SH-SY5Y (cell line): ENCODE measurements around the gene DPM2.

ENCODE experiments used
- GATA2 ChIP-seq: IDR thresholded peaks from 2 replicates; pipeline ENCODE4 v1.6.1; 2011; ENCODE audit warnings: mild to moderate bottlenecking, low read depth, low read length
- GATA3 ChIP-seq: IDR thresholded peaks from 2 replicates; pipeline ENCODE4 v1.6.1; 2011; ENCODE audit warnings: low read depth, mild to moderate bottlenecking, low read length, moderate library complexity

The DPM2 gene

DNA sequence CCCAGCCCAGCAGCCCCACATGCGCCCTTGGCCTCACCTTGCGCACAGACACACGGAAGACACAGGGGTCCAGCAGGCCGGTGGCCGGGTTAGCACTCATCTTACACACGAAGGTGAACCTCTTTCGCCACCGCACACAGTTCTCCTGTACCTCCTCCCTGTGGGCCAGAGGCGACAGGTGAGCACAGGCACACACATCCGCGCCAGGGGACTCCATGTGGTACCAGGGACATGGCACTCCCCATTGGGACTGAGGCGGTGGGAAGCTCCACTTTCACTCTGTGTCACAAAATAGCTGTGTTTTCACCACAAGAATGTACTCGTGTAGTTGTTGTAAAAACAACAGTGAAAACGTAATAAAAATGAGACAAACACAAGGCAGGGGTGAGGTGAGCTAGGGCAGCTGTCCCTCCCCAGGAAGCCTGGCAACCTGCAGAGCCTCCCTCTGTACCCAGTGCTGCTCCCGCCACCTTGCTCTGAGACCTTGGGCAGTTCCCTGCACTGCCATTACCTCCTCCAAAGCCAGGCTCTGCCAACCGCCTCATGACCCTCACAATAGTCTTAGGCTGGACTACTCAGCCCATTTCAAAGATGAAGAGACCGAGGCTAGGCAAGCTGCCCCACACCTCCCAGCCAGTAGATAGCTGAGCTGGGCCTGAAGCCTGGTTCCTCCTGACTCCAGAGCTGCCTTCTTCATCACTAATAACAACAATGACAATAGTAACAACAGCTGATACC is 16.3 kb upstream of the DPM2 start:
- TF ChIP-seq GATA3 (no peak), GATA2 (no peak)

DNA sequence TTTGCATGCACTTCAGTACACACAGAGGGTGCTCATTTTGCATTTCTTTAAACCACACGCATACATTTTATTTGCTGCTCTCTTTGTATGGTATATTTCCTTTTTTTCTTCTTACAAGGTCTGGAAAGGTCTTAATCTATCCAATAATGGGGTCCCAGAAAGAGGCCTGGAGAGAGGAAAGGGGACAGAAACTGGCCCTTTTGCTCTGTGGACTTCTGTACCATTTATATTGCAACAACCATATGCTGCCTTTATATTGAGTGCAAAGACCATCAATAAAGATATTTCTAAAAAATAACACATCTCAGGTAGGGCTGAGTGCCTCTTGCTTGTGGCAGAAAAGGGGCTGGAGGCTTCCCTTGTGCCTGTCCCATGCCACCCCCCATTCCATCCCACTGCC is 15.5 kb upstream of the DPM2 start:
- TF ChIP-seq GATA2 = no peak

DNA sequence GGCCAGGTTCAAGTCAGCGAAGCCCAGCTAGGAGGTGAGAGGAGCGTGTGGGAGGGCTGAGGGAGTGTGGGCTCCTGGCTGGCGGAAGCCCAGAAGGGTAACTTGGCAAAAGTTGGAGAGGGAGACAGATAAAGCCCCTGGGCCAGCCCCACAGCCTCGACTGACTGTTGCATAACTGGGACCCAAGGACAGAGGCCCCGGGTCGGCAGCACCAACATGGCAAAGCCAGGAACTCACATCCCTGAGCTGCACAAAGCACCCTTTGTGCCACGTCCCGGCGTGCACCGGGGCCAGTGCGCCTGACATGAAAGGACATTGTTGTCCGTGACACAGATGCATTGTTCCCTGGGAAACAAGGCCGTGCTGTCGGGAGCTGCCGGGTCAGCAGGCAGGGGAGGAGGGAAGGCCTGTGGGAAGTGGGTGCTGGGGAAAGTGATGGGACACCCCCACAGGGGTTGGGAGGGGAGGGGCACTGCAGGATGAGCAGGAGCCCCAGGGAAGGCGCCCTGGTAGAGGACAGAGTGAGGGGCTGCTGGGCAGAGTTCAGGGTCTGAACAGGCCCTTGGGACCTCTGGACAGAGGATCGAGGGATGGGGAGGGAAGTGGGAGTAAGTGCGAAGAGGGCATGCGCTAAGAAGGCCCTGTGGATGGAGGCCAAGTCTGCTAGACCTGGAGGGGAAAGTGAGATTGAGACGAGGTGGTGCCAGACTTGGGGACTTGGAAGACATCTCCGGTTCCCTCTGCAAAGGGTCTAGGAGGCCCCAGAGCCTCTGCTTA is 13.0 kb upstream of the DPM2 start:
- no peak for TF ChIP-seq GATA3
- TF ChIP-seq GATA2 = no peak

DNA sequence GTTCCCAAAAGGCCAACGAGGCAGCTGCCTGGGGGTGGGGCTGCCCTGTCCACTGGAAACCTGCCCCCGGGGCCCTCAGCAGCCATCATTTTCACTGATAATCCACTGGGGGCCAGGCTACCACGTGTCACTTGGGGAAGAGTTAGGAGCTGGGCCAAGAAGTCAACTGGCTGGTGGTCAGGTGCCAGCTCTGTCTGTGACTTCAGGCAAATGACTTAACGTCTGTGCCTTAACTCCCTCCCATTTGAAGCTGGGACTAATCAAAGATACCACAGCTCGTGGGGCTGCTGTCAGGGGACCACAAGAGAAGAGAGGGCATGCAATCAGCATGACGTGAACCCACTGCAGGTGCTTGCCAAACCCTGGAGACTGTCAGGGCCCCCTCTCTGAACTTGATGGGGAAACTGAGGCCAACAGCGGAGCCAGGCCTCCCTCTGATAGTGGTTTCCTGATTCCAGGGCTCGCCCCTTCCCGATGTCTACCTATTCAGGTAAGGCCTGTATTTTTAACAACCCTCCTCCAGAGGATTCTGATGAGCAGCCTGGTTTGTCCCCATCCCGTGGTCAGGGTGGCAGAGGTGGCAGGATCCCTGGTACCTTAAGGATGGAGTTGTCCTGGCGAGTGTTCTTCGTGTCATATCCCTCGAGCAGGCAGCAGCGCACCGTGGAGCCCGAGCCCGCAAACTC is 12.3 kb upstream of the DPM2 start:
- TF ChIP-seq GATA3 (no peak), GATA2 (no peak)

DNA sequence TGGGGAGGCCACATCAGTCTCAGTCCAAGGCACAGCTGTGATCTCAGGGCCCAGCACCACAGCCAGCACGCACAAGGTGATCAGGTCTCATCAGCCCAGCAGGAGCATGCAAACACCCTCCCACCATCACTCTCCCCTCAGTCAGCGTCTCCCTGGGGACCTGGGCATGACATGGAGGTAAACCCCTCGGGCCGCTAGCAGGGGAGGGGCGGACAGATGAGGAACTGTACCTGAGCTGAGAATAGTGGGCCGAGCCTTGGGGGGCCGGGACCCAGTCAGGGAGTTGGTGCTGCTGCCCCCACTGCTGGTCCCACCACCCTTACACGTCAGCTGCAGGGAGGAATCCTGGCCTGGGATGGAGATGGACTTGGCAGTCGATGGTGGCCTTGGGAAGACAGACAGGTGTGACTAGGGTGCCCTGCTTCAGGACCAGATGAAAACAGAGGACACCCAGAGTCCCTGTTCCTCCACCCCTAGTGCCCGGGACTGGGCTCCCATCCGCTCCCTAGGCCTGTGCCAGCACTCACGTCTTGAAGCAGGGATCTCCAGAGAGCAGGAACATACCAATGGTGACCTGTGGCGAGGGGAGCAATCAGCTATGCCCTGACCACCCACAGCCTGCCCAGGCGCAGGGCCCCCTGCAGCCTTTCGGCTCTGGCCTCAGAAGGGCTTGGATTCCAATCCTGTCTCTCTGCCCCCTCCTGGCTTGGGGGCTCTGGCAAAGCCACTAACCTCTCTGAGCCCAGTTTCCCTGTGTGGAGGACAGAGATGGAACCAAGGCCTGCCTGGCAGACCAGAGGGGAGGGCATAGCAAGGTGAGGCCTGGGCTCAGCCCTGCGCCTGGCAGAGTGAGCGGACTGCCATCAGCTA is 10.4 kb upstream of the DPM2 start:
- TF ChIP-seq GATA3 (no peak), GATA2 (no peak)

DNA sequence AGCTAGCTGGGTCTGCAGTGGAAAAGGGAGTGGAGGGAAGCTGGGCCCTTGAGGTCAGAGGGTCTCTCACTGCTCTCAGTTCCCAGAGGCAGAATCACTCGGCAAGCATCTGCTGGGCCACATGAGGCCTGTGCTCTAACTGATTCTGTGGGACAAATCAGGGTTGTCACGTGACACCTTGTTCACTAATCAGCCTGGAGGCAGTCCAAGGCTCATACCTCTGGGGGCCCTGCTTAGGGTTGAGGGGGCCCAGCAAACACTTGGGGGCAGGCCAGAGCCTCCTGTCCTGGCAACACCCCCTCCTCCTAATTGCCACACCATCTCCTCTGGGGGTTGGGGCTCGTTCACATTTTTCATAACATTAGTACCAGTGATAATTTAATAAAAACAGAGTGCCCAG is 9.1 kb upstream of the DPM2 start:
- TF ChIP-seq GATA2 = no peak
- no peak for TF ChIP-seq GATA3

DNA sequence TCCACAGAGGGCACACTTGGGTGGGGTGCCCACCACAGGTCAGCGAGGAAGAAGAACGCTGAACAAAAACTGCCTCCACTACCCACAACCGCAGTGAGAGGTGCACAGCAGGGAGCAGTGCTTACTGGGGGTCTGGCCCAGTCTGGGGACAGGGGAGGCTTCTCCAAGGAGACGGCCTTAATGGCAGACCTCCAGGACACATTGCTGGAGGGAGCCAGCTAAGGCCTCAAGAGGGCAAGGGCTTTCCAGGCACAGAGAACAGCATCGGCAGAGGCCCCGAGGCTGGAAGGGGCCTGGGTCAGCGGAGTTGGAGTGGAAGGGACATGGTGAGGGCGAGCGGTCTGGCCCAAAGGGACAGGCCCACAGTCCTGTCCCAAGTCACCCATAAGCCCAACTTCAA is 8.3 kb upstream of the DPM2 start:
- no peak for TF ChIP-seq GATA3
- TF ChIP-seq GATA2 = no peak

DNA sequence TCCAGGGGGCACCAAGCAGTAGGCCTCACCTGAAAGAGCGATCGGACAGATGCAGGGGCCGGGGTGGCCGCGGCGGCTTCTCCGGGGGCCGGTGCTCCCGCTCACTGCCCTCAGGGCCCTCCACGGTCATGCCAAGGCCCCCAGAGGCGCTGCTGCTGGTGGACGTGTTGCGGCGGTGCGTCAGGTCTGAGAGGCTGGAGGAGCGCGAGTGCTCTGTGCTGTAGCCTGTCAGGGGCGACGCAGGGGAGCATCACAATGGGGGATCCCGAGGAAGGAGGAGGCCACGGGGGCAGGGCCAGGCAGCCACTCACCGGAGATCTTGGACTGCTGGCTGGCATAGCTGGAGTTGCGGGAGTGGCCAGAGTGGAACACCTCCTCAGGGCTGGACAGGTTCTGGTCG is 7.7 kb upstream of the DPM2 start:
- TF ChIP-seq GATA2 = no peak
- no peak for TF ChIP-seq GATA3

DNA sequence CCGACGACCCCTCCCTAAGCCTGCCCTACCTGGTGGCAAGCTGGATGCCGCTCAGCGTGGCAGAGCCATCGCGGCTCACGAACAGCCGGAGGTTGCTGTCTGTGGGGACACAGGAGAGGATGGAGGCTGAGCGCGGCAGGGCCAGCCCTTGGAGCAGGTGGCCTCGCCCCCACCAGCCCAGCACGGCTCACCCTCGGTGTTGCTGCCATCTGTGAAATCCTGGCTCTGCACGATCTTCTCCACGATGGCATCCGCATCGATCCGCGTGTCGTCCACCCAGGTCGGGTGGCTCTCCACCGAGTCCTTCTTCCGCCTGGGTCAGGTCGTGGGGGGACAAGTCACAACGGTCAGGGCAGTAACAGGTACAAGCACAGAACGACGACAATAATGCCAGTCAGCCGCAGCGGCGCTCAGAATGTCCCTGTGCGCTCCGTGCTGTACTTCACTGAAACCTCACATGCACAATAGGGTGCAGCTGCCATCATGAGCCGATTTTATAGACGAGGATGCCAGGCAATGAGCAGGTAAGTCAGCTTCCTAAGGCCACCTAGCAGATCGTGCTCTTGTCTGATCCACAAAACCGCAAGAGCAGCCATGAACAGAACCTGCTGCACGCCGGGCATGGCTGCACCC is 7.0 kb upstream of the DPM2 start:
- no peak for TF ChIP-seq GATA3
- TF ChIP-seq GATA2 = no peak

DNA sequence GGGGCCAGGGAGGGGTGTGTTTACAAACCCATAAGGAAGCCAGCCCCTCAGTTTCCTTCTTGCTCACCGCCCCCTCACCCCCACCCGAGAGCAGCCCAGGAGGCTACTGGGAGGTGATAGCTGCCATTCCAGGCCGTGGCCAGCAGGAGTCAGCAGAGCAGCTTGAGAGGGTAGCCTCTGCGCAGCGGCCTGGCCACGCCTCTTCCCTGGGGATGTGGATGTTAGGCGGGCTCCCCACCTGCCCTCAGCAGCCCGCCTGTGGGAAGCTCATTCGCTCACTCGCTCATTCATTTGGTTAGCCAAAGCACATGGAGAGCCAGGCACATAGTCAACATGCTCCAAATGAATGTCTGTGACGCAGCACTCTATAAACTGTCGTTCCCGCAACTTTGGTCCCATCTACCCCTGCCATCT is 6.1 kb upstream of the DPM2 start:
- TF ChIP-seq GATA3 = no peak
- TF ChIP-seq GATA2 = no peak

DNA sequence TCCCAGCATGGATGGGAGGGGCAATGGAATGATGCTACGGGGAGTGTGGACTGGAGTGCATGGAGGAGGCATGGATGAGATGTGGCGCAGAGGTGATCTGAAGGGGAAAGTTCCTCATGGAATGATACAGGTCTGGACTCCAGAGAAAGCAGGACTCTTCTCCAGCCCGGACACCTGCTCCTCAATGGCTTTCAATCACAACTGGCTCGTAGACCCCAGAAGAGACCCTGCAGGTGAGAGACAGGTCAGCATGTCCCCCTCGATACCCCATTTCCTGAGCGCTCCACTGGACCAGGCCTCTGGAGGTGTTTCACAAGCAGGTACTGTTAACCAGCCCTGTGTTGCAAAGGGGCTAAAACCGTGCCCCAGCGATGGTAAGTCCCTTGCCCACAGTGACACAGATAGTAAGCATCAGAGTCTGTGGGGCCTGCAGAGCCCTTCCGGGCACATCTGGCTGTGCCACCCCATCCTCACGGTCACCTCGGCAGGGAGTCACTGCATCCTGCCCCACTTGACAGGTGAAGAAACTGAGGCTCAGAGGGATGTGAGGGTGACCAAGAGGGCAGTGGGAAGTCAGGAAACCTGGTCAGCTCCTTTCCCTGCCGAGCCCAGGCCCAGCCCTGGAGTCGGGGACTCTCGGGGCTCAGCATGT is 5.5 kb upstream of the DPM2 start:
- TF ChIP-seq GATA2 = no peak
- TF ChIP-seq GATA3 = no peak

DNA sequence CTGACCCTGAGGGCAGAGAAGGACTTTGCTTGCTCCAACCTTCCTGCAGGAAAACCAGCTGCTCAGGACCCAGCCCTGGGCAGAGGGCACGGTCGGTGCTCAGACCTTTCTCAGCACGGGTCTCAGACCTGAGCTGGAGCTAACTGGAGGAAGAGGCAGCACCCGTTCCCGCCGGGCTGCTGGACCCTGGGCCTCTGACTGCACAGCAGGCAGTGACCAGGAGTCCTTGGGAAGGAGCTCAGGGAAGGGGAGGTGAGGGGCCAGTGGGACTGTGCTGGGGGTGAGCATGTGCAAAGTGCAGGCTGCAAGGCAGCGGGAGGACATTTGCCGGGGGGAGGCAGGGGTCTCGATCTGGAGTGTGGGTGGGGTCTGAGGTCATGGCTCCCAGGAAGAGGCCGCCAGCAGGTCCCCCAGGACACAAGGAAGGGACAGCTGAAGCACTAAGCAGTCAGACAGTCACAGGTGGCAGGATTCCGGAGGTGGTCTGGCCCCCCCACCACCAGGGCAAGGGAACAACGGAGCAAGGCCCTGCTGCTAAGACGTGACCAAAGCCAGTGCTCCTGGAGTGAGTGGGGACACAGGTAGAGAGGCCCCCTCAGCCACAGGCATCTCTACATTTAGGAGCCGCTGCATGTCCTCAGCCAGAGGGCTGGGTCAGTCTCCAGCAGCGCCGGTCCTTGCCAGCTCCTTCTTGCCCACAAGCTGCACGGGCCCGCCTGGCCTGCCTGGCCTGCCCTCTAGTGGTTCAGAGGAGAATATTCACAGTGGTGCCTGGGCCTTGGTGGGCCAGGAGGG is 4.8 kb upstream of the DPM2 start:
- TF ChIP-seq GATA2 (no peak), GATA3 (no peak)

DNA sequence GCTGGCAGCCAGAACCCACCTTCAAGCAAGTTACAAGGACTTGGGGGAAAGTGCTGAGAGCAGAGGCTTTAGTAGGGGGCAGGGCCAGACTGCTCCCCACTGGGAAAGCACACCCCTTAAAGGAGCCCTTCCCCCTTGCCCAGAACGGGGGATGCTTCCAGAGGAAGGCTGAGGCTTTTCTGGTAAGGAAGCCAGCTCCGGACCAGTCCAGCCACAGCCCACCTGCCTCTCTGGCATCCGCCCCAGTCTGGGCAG is 4.2 kb upstream of the DPM2 start:
- no peak for TF ChIP-seq GATA3
- no peak for TF ChIP-seq GATA2
